ENCODE results near the gene FBLN5.
"Not testable (repeated sequence)": the region's sequence is repeated elsewhere in the genome, so short reads cannot be mapped to it uniquely, and the experiment has no call there.

The FBLN5 gene

DNA sequence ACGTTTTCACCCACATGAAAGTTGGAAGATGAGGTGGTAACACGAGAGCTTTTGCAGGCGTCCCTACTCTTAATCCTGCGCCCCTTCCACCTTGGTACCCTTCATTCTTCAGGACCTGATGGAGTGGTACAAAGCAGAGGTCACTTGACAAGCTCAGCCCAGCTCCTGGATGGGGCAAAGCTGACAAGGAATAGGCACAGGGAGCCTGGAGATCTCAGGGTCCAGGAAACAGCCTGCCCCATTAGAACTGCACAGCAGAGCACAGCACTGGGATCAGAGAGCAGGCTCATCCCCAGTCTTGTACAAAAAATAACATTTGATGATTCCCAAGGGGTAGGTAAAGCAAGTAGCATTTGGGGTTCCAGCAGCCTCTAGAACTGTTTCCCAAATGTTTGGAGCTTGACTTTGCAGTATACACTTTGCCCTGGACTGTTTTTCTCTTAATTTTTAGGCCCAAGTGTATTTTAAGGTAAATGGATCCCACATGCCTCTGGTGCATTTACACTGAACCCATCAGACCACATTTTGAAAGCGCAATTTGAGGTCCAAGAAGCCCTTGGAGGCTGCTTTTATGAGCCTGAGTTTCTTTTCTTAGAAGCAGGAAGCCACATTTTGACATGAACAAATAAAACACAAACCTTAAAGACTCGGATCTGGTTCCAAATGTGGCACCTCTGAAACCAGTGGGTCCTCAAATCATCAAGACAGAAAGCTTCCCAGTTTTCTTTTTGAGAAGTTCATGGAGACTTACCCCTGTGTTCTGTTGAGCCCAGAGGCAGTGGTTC lies 80.8 kb downstream of the FBLN5 start:
- DNase-seq (ENCODE audit: low read depth, low spot score): no peak

DNA sequence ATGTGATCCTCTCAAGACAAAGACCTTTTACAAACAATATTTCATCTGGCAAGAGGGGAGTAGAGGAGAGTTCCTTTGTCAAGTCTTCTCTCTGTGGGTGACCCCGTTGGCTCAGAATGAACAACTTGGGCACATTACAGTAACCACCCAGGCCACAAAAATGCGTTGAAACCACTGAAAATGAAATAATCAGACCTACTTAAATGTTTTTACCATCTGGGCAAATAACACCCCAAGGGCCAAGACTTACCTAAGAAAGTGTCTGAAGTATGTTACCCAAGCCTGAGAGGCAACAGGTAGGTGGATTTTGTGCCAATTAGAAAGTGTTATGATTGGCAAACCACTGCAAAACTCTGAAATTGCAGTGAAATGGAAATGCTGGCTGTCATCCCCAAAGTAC lies 81.4 kb downstream of the FBLN5 start:
- no peak for DNase-seq (ENCODE audit: low read depth, low spot score)

DNA sequence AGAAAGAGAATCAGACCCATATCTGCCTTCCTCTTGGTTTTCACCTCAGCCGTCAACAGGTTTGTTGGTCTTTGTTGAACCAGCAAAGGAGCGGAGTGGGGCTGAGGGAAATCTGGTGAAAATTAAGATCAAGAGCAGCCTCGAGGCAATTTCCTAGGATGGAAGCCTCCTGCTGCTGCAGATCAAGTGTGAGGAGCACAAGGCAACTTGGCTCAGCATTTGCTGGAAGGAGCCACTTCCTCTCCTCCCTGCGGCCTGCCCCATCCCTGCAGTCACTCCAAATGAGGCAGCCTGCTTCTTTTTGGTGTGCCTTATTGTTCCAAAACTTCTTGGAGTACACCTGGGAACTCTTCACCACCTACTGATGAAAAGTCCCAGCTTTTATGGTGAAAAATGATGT lies 85.1 kb downstream of the FBLN5 start:
- DNase-seq (ENCODE audit: low read depth, low spot score): no peak

DNA sequence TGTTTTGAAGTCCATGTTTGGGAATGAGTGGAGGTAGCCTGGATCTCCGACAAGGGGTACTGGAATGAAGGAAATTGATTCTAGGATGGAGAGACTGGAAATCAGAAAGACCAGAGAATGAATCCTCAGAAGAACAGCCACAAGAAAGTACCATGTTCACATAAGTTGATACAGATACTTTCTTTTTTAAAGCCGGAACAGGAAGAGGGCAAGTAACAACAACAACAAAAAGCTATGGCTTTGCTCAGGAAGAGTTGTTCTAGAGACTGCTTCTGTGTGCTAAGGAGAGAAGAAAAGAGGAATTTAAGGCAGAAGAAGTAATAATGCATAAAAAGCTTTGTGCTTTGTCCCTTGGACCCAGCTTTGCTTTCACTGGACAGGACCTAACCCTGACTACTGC lies 86.4 kb downstream of the FBLN5 start:
- no peak for DNase-seq (ENCODE audit: low read depth, low spot score)

DNA sequence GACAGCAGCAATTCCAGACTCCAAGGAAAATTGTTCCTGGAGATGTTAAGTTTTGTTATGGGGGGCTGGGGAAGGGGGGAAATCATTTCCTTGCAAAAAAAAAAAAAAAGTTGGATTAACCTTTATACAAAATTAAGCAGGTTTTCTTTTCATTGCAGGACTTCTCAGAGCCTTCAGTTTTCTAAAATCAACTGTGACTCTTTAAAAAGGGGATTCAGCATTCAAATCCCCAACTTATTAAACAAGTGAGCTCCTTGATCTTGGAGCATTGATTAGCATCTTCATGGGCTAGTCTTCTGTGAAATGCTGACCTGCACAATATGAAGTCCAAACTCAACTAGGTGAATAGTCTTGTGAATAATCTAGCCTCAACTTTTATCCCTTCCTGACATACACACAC lies 87.3 kb downstream of the FBLN5 start:
- no peak for DNase-seq (ENCODE audit: low read depth, low spot score)

DNA sequence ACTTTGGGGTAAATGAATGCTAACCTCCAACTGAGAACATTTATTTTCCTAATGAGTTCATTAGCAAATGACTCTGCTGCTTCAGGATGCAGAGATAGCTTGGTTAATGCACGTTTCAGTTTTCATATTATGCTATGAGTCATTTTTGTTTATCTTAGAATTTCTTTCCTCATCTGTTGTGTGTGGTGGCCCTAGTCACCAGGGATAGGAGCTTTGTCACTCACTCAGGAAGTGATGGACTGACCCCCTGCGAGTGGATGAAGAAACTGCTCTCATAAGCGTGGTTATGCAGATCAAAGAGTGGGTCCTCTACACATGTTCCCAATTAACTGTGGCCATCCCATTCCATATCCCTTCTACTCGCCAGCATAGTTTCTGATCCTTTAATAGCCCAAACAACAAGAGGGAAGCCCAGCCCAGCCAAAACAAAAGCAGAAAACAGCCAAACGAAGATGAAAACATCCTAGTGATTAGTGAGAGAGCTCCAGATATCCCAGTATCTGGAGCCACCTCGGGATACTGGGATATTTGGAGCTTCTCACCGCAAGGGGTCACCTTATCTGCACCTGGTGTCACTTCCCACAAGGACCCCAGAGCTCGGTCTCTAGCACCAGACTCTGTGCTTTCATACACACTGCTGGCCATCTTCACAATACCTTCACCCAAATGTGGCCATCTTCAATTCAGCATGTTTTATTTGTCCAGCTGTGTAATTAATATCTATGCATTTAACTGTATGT lies 88.8 kb downstream of the FBLN5 start:
- no peak for DNase-seq (ENCODE audit: low read depth, low spot score)

DNA sequence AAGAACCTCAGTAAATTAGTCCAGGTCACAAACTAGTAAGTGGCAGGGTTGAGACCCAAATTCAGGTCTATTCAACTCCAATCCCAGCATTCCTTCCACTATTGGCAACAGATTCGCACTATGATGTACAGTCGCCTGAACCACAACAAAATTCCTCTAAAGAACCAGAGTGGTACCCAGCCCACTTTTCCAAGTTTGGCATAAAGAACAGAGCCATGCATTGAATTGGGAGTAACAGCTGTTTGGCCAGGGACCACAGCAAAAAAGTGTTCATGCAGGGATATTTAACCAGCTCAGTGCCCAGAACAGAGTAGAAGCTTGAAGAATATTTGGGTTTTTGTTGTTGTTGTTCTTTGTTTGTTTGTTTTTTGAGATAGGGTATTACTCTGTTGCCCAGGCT lies 89.9 kb downstream of the FBLN5 start:
- DNase-seq (ENCODE audit: low read depth, low spot score): no peak

DNA sequence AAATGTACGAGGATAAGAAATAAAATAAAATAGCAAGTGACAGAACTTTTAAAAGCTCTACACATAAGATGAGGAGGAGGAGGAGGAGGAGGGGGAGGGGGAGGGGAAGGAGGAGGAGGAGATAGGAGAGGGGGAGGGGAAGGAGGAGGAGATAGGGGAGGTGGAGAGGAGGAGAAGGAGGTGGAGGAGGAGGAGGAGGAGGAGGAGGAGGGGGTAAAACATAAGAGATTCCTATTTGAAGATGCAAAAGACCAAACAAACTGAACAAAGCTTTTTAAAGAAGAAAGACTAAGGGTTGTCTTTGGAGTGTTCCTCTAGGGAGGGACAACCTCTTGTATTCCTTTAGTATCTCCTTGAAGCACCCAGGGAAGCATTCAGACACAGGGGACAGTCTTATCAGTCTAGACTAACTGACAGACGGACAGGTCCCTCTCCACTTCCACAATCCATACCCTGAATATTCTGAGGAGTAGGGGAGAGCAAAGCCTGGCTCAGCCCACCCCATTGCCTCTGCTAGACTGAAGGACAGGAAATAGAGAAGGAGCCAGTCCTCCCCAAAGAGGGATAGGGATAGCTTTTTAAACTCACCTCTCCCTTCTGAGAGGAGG lies 93.1 kb downstream of the FBLN5 start:
- DNase-seq (ENCODE audit: low read depth, low spot score): no peak

DNA sequence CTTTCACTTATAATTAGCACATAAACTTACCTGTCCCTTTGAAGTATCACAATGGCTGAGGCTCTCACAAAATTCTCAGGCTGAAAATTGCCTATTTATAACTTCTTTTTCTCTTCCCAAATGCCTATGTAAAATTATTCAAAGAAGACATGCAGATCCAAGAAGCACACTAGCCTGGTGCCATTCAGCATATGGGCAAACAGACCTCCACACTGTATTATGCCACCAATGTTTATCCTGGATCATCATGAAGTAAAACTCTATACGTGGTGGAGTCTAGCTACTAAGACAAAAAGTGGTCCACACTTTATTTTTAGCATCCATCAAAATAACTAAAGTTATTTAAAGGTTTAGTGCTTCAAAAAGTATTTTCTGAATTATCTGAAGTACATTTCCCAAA lies 95.9 kb downstream of the FBLN5 start:
- DNase-seq (ENCODE audit: low read depth, low spot score): no peak

DNA sequence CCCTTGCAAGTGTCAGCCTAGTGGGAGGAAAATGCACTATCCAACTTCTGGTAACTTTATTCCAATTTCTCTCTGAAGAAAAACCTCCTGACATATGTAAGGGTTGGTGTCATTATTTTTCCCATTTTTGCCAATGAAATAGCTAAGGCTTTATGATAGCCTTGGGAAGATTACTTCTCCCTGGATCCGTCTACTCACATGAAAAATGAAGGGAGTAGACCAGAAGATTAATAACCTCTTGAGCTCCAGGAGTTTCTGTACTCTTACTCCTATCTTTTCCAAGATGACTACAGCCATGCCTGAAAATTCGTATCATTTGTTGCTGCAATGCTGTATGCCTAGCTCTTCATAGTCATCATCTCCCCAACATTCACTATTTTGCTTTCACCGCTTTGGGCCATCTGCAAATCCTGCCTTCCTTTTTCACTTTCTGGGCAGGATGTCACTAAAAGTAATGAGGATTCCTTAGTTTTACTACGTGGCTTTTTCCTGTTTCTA lies 98.9 kb downstream of the FBLN5 start:
- no peak for DNase-seq (ENCODE audit: low read depth, low spot score)

DNA sequence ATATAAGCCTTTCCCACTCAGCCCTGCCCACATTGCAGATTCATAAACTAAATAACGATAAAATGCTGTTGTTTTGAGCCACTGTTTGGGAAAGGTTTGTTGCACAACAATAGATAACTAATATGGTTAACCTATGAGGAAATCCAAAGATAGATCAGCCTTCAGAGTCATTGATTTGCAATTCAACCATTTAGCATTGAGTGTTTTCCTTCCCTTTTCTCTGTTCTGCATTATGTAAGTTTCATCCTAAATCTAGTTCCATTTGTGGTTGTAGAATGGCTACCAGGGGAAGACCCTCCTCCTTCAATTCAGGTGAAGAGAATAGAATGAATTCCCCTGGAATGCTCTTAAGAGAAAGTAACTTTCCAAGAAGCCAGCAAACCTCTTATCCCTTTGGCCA lies 99.8 kb downstream of the FBLN5 start:
- DNase-seq (ENCODE audit: low read depth, low spot score): no peak

DNA sequence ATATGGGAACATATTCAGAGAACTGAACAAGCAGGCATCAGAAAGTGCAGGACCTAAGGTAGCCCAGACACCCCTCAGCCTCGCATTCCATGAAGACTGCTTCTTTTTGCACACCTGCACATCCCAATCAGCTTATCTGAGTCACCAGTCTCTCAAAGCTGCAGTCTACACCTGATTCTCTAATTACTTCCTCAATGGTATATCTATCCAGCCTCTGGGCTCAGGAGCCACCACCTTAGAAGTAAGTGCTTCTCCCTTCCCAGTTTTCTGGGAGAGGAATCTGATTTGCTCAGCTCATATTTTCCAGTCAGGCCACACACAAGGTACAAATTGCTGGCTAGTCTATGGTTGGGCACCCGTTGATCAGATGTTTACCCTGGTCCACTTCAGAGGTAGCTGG lies 101.8 kb downstream of the FBLN5 start:
- DNase-seq (ENCODE audit: low read depth, low spot score): no peak

DNA sequence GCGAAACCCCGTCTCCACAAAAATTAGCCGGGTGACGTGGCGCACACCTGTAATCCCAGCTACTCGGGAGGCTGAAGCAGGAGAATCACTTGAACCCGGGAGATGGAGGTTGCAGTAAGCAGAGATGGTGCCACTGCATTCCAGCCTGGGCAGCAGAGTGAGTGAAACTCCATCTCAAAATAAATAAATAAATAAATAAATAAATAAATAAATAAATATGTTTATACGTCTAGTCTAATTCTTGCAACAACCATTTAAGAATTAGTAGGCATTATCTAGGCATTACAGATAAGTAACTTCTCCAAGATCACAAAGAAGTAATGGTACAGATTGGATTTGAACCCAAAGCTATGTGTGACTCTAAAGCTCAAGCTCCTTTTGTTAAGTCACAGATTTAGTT lies 102.4 kb downstream of the FBLN5 start:
- DNase-seq (ENCODE audit: low read depth, low spot score): not testable (repeated sequence)

DNA sequence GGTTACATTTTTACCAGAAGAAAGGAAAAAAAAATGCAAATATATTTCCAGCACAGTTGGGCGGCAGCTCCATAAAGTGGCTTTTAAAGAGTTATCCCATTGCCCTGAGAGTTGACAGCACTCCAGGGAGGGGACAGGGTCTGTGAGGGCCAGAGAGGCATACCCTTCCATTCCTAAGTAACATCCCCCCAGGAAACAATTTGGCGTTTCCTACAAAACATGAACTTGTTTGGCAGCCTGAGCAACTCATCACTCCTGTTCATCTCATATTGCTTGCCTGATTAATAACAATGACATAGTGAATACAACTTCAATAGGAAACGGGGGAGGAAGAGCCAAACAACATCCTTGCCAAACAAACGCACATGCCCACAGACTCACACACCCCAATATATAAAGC lies 103.5 kb downstream of the FBLN5 start:
- DNase-seq (ENCODE audit: low read depth, low spot score): no peak

DNA sequence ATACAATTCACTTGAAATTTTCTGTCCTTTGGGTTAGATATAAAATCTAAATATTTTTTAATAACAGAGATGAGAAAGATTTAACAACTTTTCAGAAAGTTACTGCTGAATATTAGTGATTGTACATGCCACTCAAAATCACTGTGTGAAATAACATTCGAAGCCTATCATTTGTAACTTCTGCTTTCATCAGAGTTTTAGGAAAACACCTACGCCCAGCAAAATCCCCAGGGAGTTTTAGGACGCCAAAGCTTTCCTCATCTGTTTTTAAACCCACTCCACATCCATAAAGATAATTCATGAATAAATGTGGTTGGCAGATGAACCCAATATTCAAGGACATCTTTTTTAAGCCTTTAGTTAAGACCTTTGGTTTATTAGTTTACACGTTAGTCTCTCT lies 104.1 kb downstream of the FBLN5 start:
- DNase-seq (ENCODE audit: low read depth, low spot score): no peak

DNA sequence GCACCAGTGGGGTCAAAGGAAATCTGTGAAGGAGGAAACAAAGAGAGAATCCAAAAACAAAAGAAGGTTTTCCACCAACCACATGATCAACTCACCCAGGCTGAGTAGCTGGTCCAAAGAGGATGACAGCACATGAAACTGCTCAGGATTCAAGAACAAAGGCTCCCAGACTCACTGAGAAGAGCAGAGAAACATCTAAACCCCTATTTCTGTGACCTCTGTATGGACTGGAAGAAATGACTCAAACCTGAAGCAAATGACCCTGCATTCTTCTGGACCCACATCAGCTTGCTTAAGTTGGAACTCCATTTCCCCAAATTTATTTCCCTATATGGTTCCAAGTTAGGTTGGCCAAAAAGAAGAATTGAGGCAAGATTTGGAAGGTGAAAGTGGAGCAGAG lies 106.4 kb downstream of the FBLN5 start:
- DNase-seq (ENCODE audit: low read depth, low spot score): no peak

DNA sequence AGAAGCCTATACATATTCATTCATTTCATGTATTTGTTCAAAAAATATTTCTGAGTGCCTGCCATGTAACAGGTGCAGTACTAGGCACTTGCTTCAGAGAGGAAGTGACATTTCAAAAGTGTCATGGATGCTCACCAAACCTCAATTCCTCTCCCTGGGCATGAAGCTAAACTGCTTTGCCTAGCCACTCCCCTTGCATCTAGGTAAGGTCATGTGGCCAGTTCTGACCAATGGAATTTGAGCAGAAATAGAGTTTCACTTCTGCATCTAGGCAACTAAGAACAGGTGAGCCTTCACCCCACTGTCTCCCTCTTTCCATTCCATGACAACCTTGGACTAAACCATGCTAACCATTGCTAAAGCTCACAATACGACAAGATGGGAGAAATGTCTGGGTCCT lies 107.7 kb downstream of the FBLN5 start:
- no peak for DNase-seq (ENCODE audit: low read depth, low spot score)

DNA sequence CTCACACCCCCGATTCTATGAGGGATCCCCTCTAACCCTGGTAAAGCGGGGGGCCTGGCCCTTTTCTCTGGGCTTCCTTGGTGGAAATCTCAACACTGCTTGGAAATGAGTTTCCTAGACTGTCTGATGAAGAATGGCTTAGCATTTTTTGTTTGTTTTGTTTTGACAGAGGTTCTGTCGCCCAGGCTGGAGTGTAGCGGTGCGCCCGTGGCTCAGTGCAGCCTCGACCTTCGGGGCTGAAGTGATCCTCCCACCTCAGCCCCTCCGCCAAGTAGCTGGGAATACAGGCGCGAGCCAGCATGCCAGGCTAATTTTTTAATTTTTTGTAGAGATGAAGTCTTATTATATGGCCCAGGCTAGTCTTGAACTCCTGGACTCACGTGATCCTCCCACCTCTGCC lies 110.4 kb downstream of the FBLN5 start:
- no peak for DNase-seq (ENCODE audit: low read depth, low spot score)

DNA sequence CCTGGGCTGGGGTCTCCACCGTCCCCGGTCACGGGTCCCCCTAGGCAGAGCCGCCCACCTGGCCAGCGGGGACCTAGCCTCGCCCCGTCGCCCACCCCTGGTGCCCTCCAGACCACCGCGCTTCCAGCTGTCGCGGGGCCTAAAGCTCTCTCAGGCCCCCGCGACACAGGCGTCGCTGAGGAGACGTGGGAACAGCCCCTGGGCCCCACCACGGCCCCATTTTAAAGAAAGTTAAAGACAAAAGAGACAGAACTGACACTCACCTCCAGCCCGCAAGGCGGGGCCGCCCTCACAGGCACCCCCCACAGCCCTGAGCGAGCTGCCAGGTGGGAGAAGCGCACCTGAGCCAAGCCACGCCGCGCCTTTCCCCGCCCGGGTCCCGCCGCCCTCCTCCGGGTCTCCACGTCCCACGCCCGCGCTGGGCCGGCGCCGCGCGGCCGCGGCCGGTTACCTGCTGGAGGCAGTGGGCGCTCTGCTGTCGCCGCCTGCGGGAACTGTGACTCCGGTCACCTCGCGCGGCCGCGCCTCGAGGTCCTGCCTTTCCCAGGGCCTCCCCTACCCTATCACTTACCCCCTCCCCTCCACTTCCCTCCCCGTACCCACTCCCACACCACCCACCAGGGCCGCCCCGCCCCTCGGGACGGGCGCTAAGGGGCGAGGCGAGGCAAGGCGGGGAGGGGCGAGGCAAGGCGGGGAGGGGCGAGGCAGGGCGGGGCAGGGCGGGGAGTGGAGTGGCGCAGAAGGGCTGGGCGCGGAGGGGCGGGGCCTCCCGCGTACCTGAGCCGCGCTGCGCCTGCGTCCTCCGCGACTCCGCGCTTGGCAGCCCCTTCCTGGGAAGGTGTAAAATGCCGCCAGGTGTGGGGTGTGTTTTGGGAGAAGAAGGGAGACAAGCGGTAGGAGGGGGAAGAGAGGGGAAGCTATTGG lies 111.3 kb downstream of the FBLN5 start:
- peak; percentile 76 for DNase-seq (ENCODE audit: low read depth, low spot score)

DNA sequence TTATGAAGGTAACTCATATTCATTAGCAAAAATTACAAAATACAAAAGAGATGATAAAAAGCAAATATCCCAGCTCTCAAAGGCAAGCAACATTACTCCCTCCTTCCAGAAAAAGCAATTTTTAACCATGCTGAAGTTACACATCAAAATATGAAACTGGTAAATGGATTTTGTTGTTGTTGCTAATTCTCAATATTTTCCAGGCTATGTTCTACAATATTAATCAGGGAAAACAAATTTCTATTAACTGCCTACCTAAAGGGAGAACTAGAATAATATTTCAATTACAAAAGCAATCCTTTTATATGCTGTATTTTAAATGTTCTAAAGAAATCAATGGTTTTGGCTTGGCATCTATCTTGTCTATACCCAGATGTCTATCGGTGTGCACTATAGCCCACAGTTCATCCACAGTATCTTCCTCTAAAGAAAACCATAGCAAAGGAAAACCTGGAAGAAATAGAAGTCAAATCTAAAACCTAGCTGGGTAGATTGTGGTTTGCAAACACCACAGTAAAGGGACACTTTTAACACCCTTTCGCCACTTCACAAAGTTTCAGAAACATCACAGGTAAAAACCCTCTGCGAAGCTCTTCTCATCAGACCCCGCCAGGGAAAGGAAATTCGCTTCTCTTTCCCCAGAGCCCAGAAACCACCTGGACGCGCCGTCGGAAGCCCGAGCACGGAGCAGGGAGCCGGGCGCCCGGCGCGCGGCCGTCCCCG lies 112.1 kb downstream of the FBLN5 start:
- no peak for DNase-seq (ENCODE audit: low read depth, low spot score)

DNA sequence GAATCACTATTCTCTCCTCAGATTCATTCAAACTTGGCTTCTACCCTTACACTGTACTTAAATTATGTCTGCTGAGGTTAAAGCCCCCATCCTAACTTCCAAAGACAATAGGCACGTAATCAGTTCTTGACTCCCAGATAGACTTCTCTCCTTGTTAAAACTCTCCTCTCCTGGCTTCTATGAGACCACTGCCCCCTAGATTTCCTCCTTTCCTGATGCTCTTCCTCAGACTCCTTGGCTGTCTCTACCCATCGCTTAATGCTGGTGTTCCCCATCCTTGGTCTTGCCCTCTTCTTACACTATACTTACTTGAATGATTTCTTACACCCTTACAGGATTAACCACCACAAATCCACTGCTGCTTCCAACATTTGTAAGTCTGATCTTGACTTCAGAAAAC lies 112.9 kb downstream of the FBLN5 start:
- no peak for DNase-seq (ENCODE audit: low read depth, low spot score)
